H1 (cell line): Measurements from ENCODE around the gene ZSCAN21. TPM values are rescaled to one million over a fixed set of nuclear protein-coding genes. Genes with fewer than 3 reads are reported as not detected.

Experiments used
- CTCF ChIA-PET: fragments of 300-600 bp; sonication (Branson Sonifier 250); formaldehyde crosslinking; loops from one replicate; lab custom pipeline; 2021; ENCODE audit not compliant: partially characterized antibody; lab: Charles Lee
- POLR2A ChIA-PET: fragments of 300-600 bp; sonication (Branson Sonifier 250); formaldehyde crosslinking; loops from one replicate; lab custom pipeline; 2021; ENCODE audit warnings: inconsistent platforms; ENCODE audit not compliant: partially characterized antibody; lab: Charles Lee
- DNase-seq, 2 experiments: peaks; one replicate each; pipeline versions ENCODE4 v3.0.0 to v3.0.0-alpha.2; 2010 to 2022; ENCODE audit warnings: low spot score in 2 of 2, low read depth in 1 of 2, mixed read lengths in 1 of 2
- FAIRE-seq: peaks from 2 replicates; lab custom pipeline; 2011; peaks lifted over from hg19 to GRCh38; lab: Jason Lieb, UNC
- H2AFZ ChIP-seq: 2 replicates; pipeline ENCODE4 v1.8.1; 2012; ENCODE audit warnings: low read length, inconsistent platforms
- H2AK5ac ChIP-seq: 2 replicates; pipeline ENCODE4 v1.6.1; 2013; ENCODE audit warnings: low read depth, low read length
- H2BK120ac ChIP-seq: replicated peaks from 2 replicates; pipeline ENCODE3; 2013; ENCODE audit warnings: low read depth, low read length, inconsistent platforms
- H2BK12ac ChIP-seq: 2 replicates; pipeline ENCODE4 v1.6.1; 2013; ENCODE audit warnings: low read depth, low read length
- H2BK15ac ChIP-seq: 2 replicates; pipeline ENCODE4 v1.6.1; 2013; ENCODE audit warnings: low read length
- H2BK20ac ChIP-seq: 2 replicates; pipeline ENCODE4 v1.6.1; 2013; ENCODE audit warnings: low read length
- H2BK5ac ChIP-seq: 2 replicates; pipeline ENCODE4 v1.6.1; 2013; ENCODE audit warnings: low read depth, low read length
- H3K14ac ChIP-seq: 2 replicates; pipeline ENCODE4 v1.6.1; 2013; ENCODE audit warnings: inconsistent platforms; ENCODE audit not compliant: insufficient read length
- H3K18ac ChIP-seq: 2 replicates; pipeline ENCODE4 v1.6.1; 2013; ENCODE audit warnings: low read length; ENCODE audit errors: extremely low read depth
- H3K23ac ChIP-seq: 2 replicates; pipeline ENCODE4 v1.6.1; 2013; ENCODE audit warnings: inconsistent platforms; ENCODE audit not compliant: insufficient read length
- H3K23me2 ChIP-seq: 2 replicates; pipeline ENCODE4 v1.6.1; 2013; ENCODE audit warnings: low read depth, low read length
- H3K27ac ChIP-seq: 2 replicates; pipeline ENCODE4 v1.6.1; 2011; ENCODE audit warnings: low read depth, low read length, inconsistent platforms
- H3K27me3 ChIP-seq, 4 experiments: replicated peaks in 1 of 4; 1 replicate in 1 of 4; 2 replicates in 3 of 4; pipeline versions ENCODE4 v1.6.1 to v1.8.1; 2011 to 2013; ENCODE audit warnings: low read length in 3 of 4, mild to moderate bottlenecking in 3 of 4, inconsistent platforms in 2 of 4, mixed read lengths in 2 of 4, moderate library complexity in 1 of 4; ENCODE audit not compliant: control insufficient read depth in 3 of 4, insufficient read depth in 3 of 4; ENCODE audit errors: extremely low read depth in 1 of 4
- H3K36me3 ChIP-seq, 4 experiments: 2 replicates each; pipeline versions ENCODE4 v1.6.1 to v1.8.1; 2011 to 2013; ENCODE audit warnings: mild to moderate bottlenecking in 4 of 4, low read length in 3 of 4, moderate library complexity in 2 of 4, control low read depth in 1 of 4, inconsistent platforms in 1 of 4; ENCODE audit not compliant: insufficient read depth in 4 of 4, control insufficient read depth in 2 of 4
- H3K4ac ChIP-seq: replicated peaks from 2 replicates; pipeline ENCODE3; 2013; ENCODE audit warnings: low read length, low read depth, mixed read lengths, inconsistent platforms; ENCODE audit not compliant: insufficient read length
- H3K4me1 ChIP-seq, 4 experiments: replicated peaks in 1 of 4; 1 replicate in 1 of 4; 2 replicates in 3 of 4; pipeline versions ENCODE4 v1.6.1 to v1.8.1; 2011 to 2013; ENCODE audit warnings: low read length in 3 of 4, inconsistent platforms in 2 of 4, mixed read lengths in 1 of 4; ENCODE audit not compliant: insufficient read depth in 4 of 4, control insufficient read depth in 3 of 4
- H3K4me2 ChIP-seq, 2 experiments: 2 replicates each; pipeline versions ENCODE4 v1.6.1 to v1.8.1; 2011 to 2013; ENCODE audit warnings: low read depth in 2 of 2, low read length in 2 of 2, control low read depth in 1 of 2, inconsistent platforms in 1 of 2, mild to moderate bottlenecking in 1 of 2; ENCODE audit not compliant: insufficient read depth in 1 of 2
- H3K4me3 ChIP-seq, 4 experiments: fragments of 200-600, 300-600 bp in 1 of 4; sonication (generic), shearing (Covaris generic), sonication (Bioruptor Twin) in 1 of 4; 2 replicates each; pipeline versions ENCODE4 v1.5.1 to v1.8.1; 2011 to 2016; ENCODE audit warnings: low read length in 4 of 4, low read depth in 3 of 4, control low read depth in 2 of 4, inconsistent platforms in 2 of 4, mild to moderate bottlenecking in 2 of 4, mixed read lengths in 1 of 4, moderate library complexity in 1 of 4; ENCODE audit not compliant: insufficient read depth in 2 of 4; ENCODE audit errors: extremely low read depth in 1 of 4
- H3K56ac ChIP-seq: replicated peaks from 2 replicates; pipeline ENCODE3; 2013; ENCODE audit warnings: low read depth, mild to moderate bottlenecking, mixed read lengths, low read length, inconsistent platforms; ENCODE audit not compliant: insufficient read length
- H3K79me1 ChIP-seq: 2 replicates; pipeline ENCODE4 v1.6.1; 2013; ENCODE audit warnings: low read depth, low read length, control low read depth
- H3K79me2 ChIP-seq, 2 experiments: 2 replicates each; pipeline versions ENCODE4 v1.6.1 to v1.8.1; 2012 to 2013; ENCODE audit warnings: low read length in 2 of 2, mild to moderate bottlenecking in 2 of 2, inconsistent platforms in 1 of 2; ENCODE audit not compliant: insufficient read depth in 2 of 2, control insufficient read depth in 1 of 2
- H3K9ac ChIP-seq, 4 experiments: replicated peaks in 1 of 4; 1 replicate in 1 of 4; 2 replicates in 3 of 4; pipeline versions ENCODE4 v1.6.1 to v1.8.1; 2011 to 2013; ENCODE audit warnings: low read depth in 3 of 4, low read length in 3 of 4, control low read depth in 2 of 4, mild to moderate bottlenecking in 2 of 4, moderate library complexity in 2 of 4, inconsistent platforms in 1 of 4; ENCODE audit errors: extremely low read depth in 1 of 4
- H3K9me3 ChIP-seq, 2 experiments: 2 replicates each; pipeline versions ENCODE4 v1.6.1 to v1.8.1; 2012 to 2013; ENCODE audit warnings: mild to moderate bottlenecking in 2 of 2, moderate library complexity in 2 of 2, control low read depth in 1 of 2, inconsistent platforms in 1 of 2, low read depth in 1 of 2, low read length in 1 of 2, mixed read lengths in 1 of 2; ENCODE audit not compliant: insufficient read depth in 2 of 2
- H4K20me1 ChIP-seq, 2 experiments: replicated peaks in 1 of 2; 2 replicates each; pipeline versions ENCODE3 to v1.8.1; 2011 to 2013; ENCODE audit warnings: inconsistent platforms in 2 of 2, low read length in 2 of 2, mild to moderate bottlenecking in 1 of 2; ENCODE audit not compliant: insufficient read depth in 2 of 2, control insufficient read depth in 1 of 2
- H4K5ac ChIP-seq: 2 replicates; pipeline ENCODE4 v1.6.1; 2013; ENCODE audit warnings: low read length, low read depth, mixed read lengths, inconsistent platforms; ENCODE audit not compliant: insufficient read length
- H4K8ac ChIP-seq: 2 replicates; pipeline ENCODE4 v1.8.0; 2013; ENCODE audit warnings: mild to moderate bottlenecking, moderate library complexity, low read length, inconsistent platforms; ENCODE audit not compliant: insufficient read depth; ENCODE audit errors: extremely low read depth
- H4K91ac ChIP-seq: replicated peaks from 2 replicates; pipeline ENCODE3; 2013; ENCODE audit warnings: low read length, mixed read lengths, inconsistent platforms; ENCODE audit not compliant: insufficient read length
- ATF2 ChIP-seq: IDR thresholded peaks from 2 replicates; pipeline ENCODE4 v1.6.1; 2012; ENCODE audit warnings: low read length, inconsistent platforms
- CBX5 ChIP-seq: fragments of 300-800, 300-1000 bp; sonication (generic); IDR thresholded peaks from 2 replicates; pipeline ENCODE4 v1.7.1; 2016; ENCODE audit warnings: antibody characterized with exemption, low read length, low read depth
- CREB1 ChIP-seq: IDR thresholded peaks from 2 replicates; pipeline ENCODE4 v1.6.1; 2012; ENCODE audit warnings: inconsistent platforms
- EGR1 ChIP-seq: IDR thresholded peaks from 2 replicates; pipeline ENCODE4 v1.6.1; 2011; ENCODE audit warnings: low read depth, low read length, borderline replicate concordance
- MAX ChIP-seq: IDR thresholded peaks from 2 replicates; pipeline ENCODE4 v1.6.1; 2012; ENCODE audit warnings: inconsistent platforms
- RAD21 ChIP-seq, 2 experiments: IDR thresholded peaks in 1 of 2; conservative IDR thresholded peaks in 1 of 2; 2 replicates each; pipeline ENCODE4 v1.6.1; 2011; ENCODE audit warnings: low read depth in 2 of 2, low read length in 2 of 2, improper control_type of control experiment in 1 of 2, inconsistent platforms in 1 of 2, mild to moderate bottlenecking in 1 of 2, moderate library complexity in 1 of 2
- TAF1 ChIP-seq: IDR thresholded peaks from 2 replicates; pipeline ENCODE4 v1.6.1; 2011; ENCODE audit warnings: mild to moderate bottlenecking, low read depth, low read length
- TAF7 ChIP-seq: optimal IDR thresholded peaks from 2 replicates; pipeline ENCODE3; 2011; ENCODE audit warnings: low read depth, mild to moderate bottlenecking, inconsistent platforms, low read length, moderate library complexity, borderline replicate concordance
- WGBS, 2 experiments: shearing (Covaris generic) in 1 of 2; methylation state at CpG; one replicate each; pipeline versions ENCODE4 v1.1.6 to v1.1.7; 2013 to 2015; ENCODE audit warnings: low lambda C conversion rate in 2 of 2, mixed read lengths in 2 of 2, inconsistent platforms in 1 of 2, low coverage in 1 of 2, missing lambda C conversion rate in 1 of 2; ENCODE audit not compliant: insufficient replicate concordance in 2 of 2, insufficient coverage in 1 of 2, insufficient read length in 1 of 2; ENCODE audit errors: extremely low coverage in 1 of 2, missing lambda C conversion rate in 1 of 2; 5-methylcytosine and 5-hydroxymethylcytosine counted together
- polyA plus RNA-seq, 7 experiments: library from polyadenylated mRNA; depleted of rRNA in 3 of 7; stranded (reverse) in 5 of 7; unstranded in 2 of 7; fragments of >200 nt in 5 of 7; fragments of 200-250 nt in 2 of 7; gene quantifications; 1 replicate in 5 of 7; 2 replicates in 1 of 7; 4 replicates in 1 of 7; pipeline versions ENCODE4 v1.2.1 to v1.2.3, GENCODE V29; 2011 to 2013; ENCODE audit warnings: missing spikeins in 2 of 7, mixed read lengths in 2 of 7
- total RNA-seq: library from RNA; stranded (reverse); fragmentation: NEBNext Ultra II Directional; extraction: Animal tissue kit (Norgen Biotek cat#: 25700); gene quantifications from 2 replicates; pipeline ENCODE4 v1.2.1, GENCODE V29; 2021
- TF ChIP-seq, protein P1 (sequence below), 3 experiments: IDR thresholded peaks; 1 replicate in 2 of 3; 2 replicates in 1 of 3; pipeline versions ENCODE4 v1.5.1 to v1.6.1; 2011; ENCODE audit warnings: low read length in 3 of 3, mild to moderate bottlenecking in 3 of 3, inconsistent platforms in 2 of 3, low read depth in 1 of 3, moderate library complexity in 1 of 3; ENCODE audit not compliant: insufficient read depth in 1 of 3; ENCODE audit errors: control extremely low read depth in 1 of 3

The ZSCAN21 gene
- total and polyA plus RNA-seq, 2 of the 8 experiments (the other 6 are each of a cell fraction or from before 2014, with no cell fraction given) = 15.4 to 26.1 TPM

DNA sequence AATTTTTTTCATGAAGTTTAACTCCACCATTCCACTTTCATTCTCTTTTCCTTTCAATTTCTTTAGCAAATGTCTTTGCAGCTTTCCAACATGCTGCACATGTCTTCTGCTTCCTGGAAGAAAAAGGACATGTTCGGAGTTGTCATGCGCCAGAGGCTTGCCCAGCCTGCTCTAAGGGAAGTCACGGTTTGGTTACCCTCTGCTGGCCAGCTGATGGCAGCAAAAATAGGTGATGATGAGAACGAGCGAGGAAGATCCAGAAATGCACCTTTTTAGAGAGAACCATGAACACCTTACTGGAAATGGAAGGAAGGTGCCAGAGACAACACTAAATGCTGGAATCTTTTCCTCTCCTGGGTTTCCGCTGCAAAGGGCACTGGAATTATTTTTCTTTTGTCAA, 4.9 kb upstream of the ZSCAN21 start:
- ChIA-PET CTCF (interaction anchor here (0.7 to 1.7 kb wide), 3 partner anchors 28 to 375 kb away, joined by 3 to 8 read pairs (median 5); partner anchors contain the start of gene ZKSCAN1), POLR2A (interaction anchor here (0.6 to 1.6 kb wide), 3 partner anchors 36 to 521 kb away, joined by 3 read pairs; partner anchors contain the start of gene ZNF3)
- H3K79me1 ChIP-seq = no peaks in the 10 kb centered on the region
- H4K5ac ChIP-seq = no peak overlapping the region
- no peak overlapping the region for H3K14ac ChIP-seq
- H3K23ac ChIP-seq = no peak overlapping the region
- no peaks in the 10 kb centered on the region for H3K36me3 ChIP-seq
- no peak overlapping the region for H2BK5ac ChIP-seq
- H4K8ac ChIP-seq = no peak overlapping the region
- H3K23me2 ChIP-seq = 0 out of 2 replicates have a peak, but pooled peaks cover 3% of the 10 kb centered on the region
- no peak overlapping the region for H2BK12ac ChIP-seq
- H3K79me2 ChIP-seq = no peaks in the 10 kb centered on the region
- WGBS, 2 experiments = 94% methylated on average over 6 of the region's 6 CpGs; no CpG with 5 or more reads in 1 of the 2 experiments
- no peak overlapping the region for H4K91ac ChIP-seq
- no peak overlapping the region for H2AFZ ChIP-seq
- peaks cover 0 to 8% of the 10 kb centered on the region in 2 experiments; a peak in 1 of 4 replicates for H3K9me3 ChIP-seq
- no peak overlapping the region for H3K27ac ChIP-seq
- H3K56ac ChIP-seq = no peak overlapping the region
- no peaks in the 10 kb centered on the region for H4K20me1 ChIP-seq
- TF ChIP-seq ATF2 = no peak
- no peak for TF ChIP-seq CREB1
- peak in 1 of 2 experiments; percentile 10; a peak in 1 of 4 replicates for TF ChIP-seq RAD21 (IDR thresholded peaks at IDR 0.05 in 1 of 2, conservative IDR thresholded peaks at IDR 0.05 in 1 of 2; ENCODE audit: low read depth in 2 of 2, low read length in 2 of 2)
- no peak for TF ChIP-seq TAF7
- TF ChIP-seq MAX = no peak
- no peak for TF ChIP-seq EGR1
- no peak for TF ChIP-seq TAF1
- TF ChIP-seq, protein P1, sequence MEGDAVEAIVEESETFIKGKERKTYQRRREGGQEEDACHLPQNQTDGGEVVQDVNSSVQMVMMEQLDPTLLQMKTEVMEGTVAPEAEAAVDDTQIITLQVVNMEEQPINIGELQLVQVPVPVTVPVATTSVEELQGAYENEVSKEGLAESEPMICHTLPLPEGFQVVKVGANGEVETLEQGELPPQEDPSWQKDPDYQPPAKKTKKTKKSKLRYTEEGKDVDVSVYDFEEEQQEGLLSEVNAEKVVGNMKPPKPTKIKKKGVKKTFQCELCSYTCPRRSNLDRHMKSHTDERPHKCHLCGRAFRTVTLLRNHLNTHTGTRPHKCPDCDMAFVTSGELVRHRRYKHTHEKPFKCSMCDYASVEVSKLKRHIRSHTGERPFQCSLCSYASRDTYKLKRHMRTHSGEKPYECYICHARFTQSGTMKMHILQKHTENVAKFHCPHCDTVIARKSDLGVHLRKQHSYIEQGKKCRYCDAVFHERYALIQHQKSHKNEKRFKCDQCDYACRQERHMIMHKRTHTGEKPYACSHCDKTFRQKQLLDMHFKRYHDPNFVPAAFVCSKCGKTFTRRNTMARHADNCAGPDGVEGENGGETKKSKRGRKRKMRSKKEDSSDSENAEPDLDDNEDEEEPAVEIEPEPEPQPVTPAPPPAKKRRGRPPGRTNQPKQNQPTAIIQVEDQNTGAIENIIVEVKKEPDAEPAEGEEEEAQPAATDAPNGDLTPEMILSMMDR (IDR thresholded peaks at IDR 0.05; ENCODE audit: control extremely low read depth in 1 of 3, insufficient read depth in 1 of 3, low read depth in 1 of 3, low read length in 3 of 3) = peak in 1 of 3 experiments; percentile 13; a peak in 1 of 4 replicates
- TF ChIP-seq CBX5 = no peak
- no peak overlapping the region for H3K4me2 ChIP-seq
- no peak overlapping the region for H2BK15ac ChIP-seq
- H3K27me3 ChIP-seq = no peaks in the 10 kb centered on the region
- H3K9ac ChIP-seq = no peak overlapping the region
- no peak for DNase-seq
- no peak overlapping the region for H2BK120ac ChIP-seq
- no peaks in the 10 kb centered on the region; a peak in 2 of 7 replicates for H3K4me1 ChIP-seq
- no peak for FAIRE-seq
- H2BK20ac ChIP-seq = no peak overlapping the region
- H3K4ac ChIP-seq = no peak overlapping the region
- no peak overlapping the region for H3K18ac ChIP-seq
- no peak overlapping the region for H2AK5ac ChIP-seq
- no peak overlapping the region for H3K4me3 ChIP-seq
